Activated naive CD4-positive, alpha-beta T cell treated with anti-CD3 and anti-CD28 coated beads for 36 hours (primary cell): ENCODE results near the gene NACC1. TPM values are rescaled to one million over a fixed set of nuclear protein-coding genes. Genes with fewer than 3 reads are reported as not detected.
"Not testable (repeated sequence)": the region's sequence is repeated elsewhere in the genome, so short reads cannot be mapped to it uniquely, and the experiment has no call there.

Experiments used
- CTCF ChIA-PET: fragments of 350-600 bp; sonication (Branson Sonifier 250); formaldehyde crosslinking; loops from one replicate; lab custom pipeline; 2021; ENCODE audit warnings: antibody characterized with exemption; lab: Charles Lee
- DNase-seq: peaks from one replicate; pipeline ENCODE4 v3.0.0-alpha.2; 2020
- H3K27ac Mint-ChIP-seq: one replicate; pipeline ENCODE4 v1.8.0; 2021; ENCODE audit warnings: mild to moderate bottlenecking, mixed read lengths
- H3K27me3 Mint-ChIP-seq: one replicate; pipeline ENCODE4 v1.8.0; 2021; ENCODE audit warnings: low read depth, mixed read lengths
- H3K36me3 Mint-ChIP-seq: one replicate; pipeline ENCODE4 v1.8.0; 2021; ENCODE audit warnings: low read depth, mixed read lengths
- H3K4me1 Mint-ChIP-seq: one replicate; pipeline ENCODE4 v1.8.0; 2021; ENCODE audit warnings: low read depth, mixed read lengths
- H3K4me3 Mint-ChIP-seq: one replicate; pipeline ENCODE4 v1.8.0; 2021; ENCODE audit warnings: mild to moderate bottlenecking, moderate library complexity, mixed read lengths
- H3K9me3 Mint-ChIP-seq: one replicate; pipeline ENCODE4 v1.8.0; 2021; ENCODE audit warnings: mixed read lengths
- intact Hi-C: fragments of 100-400 bp; cut with micrococcal nuclease; formaldehyde crosslinking; loops from one replicate; pipeline ENCODE4 v1.15.1; 2023
- total RNA-seq, 2 experiments: library from RNA; stranded (reverse); gene quantifications; one replicate each; pipeline ENCODE4 v1.2.3, GENCODE V29; 2021

The NACC1 gene
- total RNA-seq, 2 experiments from 2014 or later = 41.3 to 45.0 TPM

GRCh38 chr19:13166151-13166550 is 48.1 kb downstream of the NACC1 start:
- DNase-seq, CTCF ChIA-PET, H3K36me3 Mint-ChIP-seq, H3K27me3 Mint-ChIP-seq, H3K9me3 Mint-ChIP-seq, H3K4me3 Mint-ChIP-seq: not testable (repeated sequence)
- H3K4me1 Mint-ChIP-seq = peaks cover 74% of the 10 kb centered on the region
- peak overlapping the region; percentile 97 for H3K27ac Mint-ChIP-seq
- intact Hi-C loops = loop anchor here (2.0 to 5.0 kb wide), 3 partner anchors 15 to 671 kb away; partner anchors contain the start of genes IER2 and STX10

DNA sequence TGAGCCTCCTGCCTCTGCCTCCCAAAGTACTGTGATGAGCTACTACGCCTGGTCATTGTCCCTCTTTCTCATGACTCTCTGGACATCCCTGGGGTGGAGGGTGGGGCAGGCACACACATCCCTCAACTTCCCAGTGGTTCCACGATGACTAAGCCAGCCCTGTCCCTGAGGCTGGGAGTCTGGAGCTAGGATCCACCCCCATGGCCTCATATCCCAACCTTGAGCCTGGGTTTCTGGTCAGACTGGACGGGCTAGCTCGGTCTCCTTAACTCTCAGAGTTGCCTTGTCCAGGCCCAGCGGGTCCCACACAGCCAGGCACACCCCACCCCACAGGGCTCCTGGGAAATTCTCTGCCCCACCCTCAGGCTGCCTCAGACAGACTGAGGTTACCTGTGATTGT is 51.7 kb downstream of the NACC1 start:
- CTCF ChIA-PET = interaction anchor here (0.9 to 2.3 kb wide), 5 partner anchors 9 to 25 kb away, joined by 3 to 9 read pairs (median 5); no protein-coding TSS in a partner anchor
- H3K36me3 Mint-ChIP-seq = peaks cover 3% of the 10 kb centered on the region
- no peaks in the 10 kb centered on the region for H3K27me3 Mint-ChIP-seq
- DNase-seq = no peak
- intact Hi-C loops = loop anchor here (5.0 kb wide), 2 partner anchors 563 to 668 kb away; no protein-coding TSS in a partner anchor
- peak overlapping the region; percentile 73 for H3K27ac Mint-ChIP-seq
- H3K4me3 Mint-ChIP-seq = no peak overlapping the region
- no peaks in the 10 kb centered on the region for H3K9me3 Mint-ChIP-seq
- H3K4me1 Mint-ChIP-seq = peaks cover 86% of the 10 kb centered on the region

DNA sequence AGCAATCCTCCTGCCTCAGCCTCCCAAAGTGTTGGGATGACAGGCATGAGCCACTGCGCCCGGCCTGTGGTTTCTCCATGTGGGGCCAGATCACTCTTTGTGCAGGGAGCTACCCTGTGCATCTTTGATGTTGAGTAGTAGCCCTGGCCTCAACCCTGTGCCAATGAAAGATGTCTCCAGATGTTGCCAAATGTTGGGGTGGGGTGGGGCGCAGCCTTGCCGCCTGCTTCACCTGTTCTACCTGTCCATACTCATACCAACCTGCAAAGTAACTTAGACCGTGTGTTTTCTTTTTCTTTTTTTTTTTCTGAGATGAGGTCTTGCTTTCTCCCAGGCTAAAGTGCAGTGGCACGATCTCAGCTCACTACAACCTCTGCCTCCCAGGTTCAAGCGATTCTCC is 53.1 kb downstream of the NACC1 start:
- H3K27me3 Mint-ChIP-seq = no peaks in the 10 kb centered on the region
- intact Hi-C loops = no loop called here
- H3K36me3 Mint-ChIP-seq = peaks cover 3% of the 10 kb centered on the region
- H3K4me1 Mint-ChIP-seq = peaks cover 73% of the 10 kb centered on the region
- peak overlapping the region; percentile 99 for H3K27ac Mint-ChIP-seq
- CTCF ChIA-PET = interaction anchor here (1.2 to 2.3 kb wide), 2 partner anchors 19 to 24 kb away, joined by 3 to 9 read pairs; no protein-coding TSS in a partner anchor
- peak overlapping the region; percentile 47 for H3K4me3 Mint-ChIP-seq
- H3K9me3 Mint-ChIP-seq = no peaks in the 10 kb centered on the region
- no peak for DNase-seq

- Mint-ChIP-seq H3K9me3 (no peaks in the 10 kb centered on the region), H3K27ac (peak overlapping the region; percentile 99), H3K4me3 (peak overlapping the region; percentile 90), H3K4me1 (peaks cover 60% of the 10 kb centered on the region), H3K27me3 (no peaks in the 10 kb centered on the region), H3K36me3 (peaks cover 3% of the 10 kb centered on the region)
- CTCF ChIA-PET = no interaction called here
- DNase-seq = peak; percentile 93
- intact Hi-C loops = loop anchor here (1.0 to 2.0 kb wide), 2 partner anchors 17 to 160 kb away; no protein-coding TSS in a partner anchor
Observed at GRCh38 chr19:13172346-13173138, 54.5 kb downstream of the NACC1 start.

DNA sequence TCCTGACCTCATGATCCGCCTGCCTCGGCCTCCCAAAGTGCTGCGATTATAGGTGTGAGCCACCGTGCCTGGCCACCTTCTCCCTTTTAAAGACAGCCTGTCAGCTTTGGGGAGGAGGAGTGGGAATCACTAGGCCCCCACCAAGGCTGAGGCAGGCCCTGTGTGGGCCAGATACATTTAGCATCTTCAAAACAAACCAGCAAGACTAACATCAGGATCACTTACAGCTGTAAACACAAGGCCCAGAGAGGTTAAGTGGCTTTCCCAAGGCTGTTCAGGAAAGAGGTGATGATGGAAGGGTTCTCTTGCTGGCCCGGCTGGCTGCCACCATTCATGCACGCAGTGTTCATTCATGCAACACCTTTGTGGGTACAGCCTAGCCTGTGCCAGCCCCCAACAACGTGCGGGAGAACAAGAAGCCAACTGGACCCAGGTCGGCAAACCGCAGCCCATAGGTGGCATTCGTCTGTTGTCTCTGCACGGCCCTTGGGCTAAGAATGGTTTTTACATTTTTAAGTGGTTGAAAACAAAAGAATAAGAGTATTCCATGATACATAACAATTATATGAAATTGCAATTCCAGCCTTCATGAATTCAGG is 55.2 kb downstream of the NACC1 start:
- H3K9me3 Mint-ChIP-seq = no peaks in the 10 kb centered on the region
- CTCF ChIA-PET = interaction anchor here (0.7 kb wide), 2 partner anchors 106 to 173 kb away, joined by 3 to 6 read pairs; no protein-coding TSS in a partner anchor
- peaks cover 57% of the 10 kb centered on the region for H3K4me1 Mint-ChIP-seq
- H3K36me3 Mint-ChIP-seq = peaks cover 3% of the 10 kb centered on the region
- no peak for DNase-seq
- intact Hi-C loops = loop anchor here (2.0 kb wide), 1 partner anchor 160 kb away; no protein-coding TSS in a partner anchor
- no peaks in the 10 kb centered on the region for H3K27me3 Mint-ChIP-seq
- H3K4me3 Mint-ChIP-seq = peak overlapping the region; percentile 90
- peak overlapping the region; percentile 99 for H3K27ac Mint-ChIP-seq

DNA sequence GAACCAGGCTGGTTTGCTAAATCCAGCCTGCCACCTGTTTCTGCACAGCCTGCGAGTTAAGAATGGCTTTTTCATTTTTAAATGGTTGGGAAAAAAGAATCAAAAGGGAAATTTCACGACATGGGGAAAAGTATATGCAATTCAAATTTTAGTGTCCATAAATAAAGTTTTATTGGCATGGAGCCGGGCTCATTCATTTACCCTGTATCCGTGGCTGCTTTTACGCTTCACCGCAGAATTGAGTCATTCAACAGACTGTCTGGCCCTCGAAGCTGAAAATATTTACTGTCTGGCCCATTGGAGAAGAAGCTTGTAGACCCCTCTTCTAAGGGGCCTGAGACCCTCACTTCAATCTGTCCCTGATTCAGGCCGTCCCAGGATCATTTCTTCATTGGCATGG is 58.3 kb downstream of the NACC1 start:
- CTCF ChIA-PET = interaction anchor here (0.6 to 0.9 kb wide), 3 partner anchors 17 to 1298 kb away, joined by 3 to 5 read pairs (median 3); partner anchors contain the start of gene NACC1
- H3K4me3 Mint-ChIP-seq = no peak overlapping the region
- intact Hi-C loops = no loop called here

GRCh38 chr19:13177584-13177983 is 59.5 kb downstream of the NACC1 start:
- DNase-seq, intact Hi-C loops, H3K27ac Mint-ChIP-seq: not testable (repeated sequence)

More for the DNA sequence above, 58.3 kb downstream of the NACC1 start:
- H3K9me3 Mint-ChIP-seq = no peaks in the 10 kb centered on the region
- H3K36me3 Mint-ChIP-seq = peaks cover 2% of the 10 kb centered on the region
- DNase-seq = no peak
- H3K27ac Mint-ChIP-seq = no peak overlapping the region
- H3K4me1 Mint-ChIP-seq = peaks cover 45% of the 10 kb centered on the region
- H3K27me3 Mint-ChIP-seq = no peaks in the 10 kb centered on the region

GRCh38 chr19:13178291-13178690 is 60.2 kb downstream of the NACC1 start:
- H3K27ac Mint-ChIP-seq, intact Hi-C loops, H3K27me3 Mint-ChIP-seq, DNase-seq, H3K9me3 Mint-ChIP-seq, H3K36me3 Mint-ChIP-seq, H3K4me3 Mint-ChIP-seq, CTCF ChIA-PET: not testable (repeated sequence)
- peaks cover 33% of the 10 kb centered on the region for H3K4me1 Mint-ChIP-seq

More at GRCh38 chr19:13177584-13177983, 59.5 kb downstream of the NACC1 start:
- H3K4me3 Mint-ChIP-seq, CTCF ChIA-PET, H3K9me3 Mint-ChIP-seq, H3K27me3 Mint-ChIP-seq, H3K36me3 Mint-ChIP-seq: not testable (repeated sequence)
- H3K4me1 Mint-ChIP-seq = peaks cover 40% of the 10 kb centered on the region

- DNase-seq = peak; percentile 36
- H3K36me3 Mint-ChIP-seq = no peaks in the 10 kb centered on the region
- no peaks in the 10 kb centered on the region for H3K27me3 Mint-ChIP-seq
- H3K9me3 Mint-ChIP-seq = no peaks in the 10 kb centered on the region
- H3K27ac Mint-ChIP-seq = peak overlapping the region; percentile 53
- CTCF ChIA-PET = interaction anchor here (1.4 to 3.2 kb wide), 3 partner anchors 12 to 216 kb away, joined by 3 to 23 read pairs (median 5); no protein-coding TSS in a partner anchor
- intact Hi-C loops = no loop called here
- H3K4me1 Mint-ChIP-seq = peaks cover 28% of the 10 kb centered on the region
- no peak overlapping the region for H3K4me3 Mint-ChIP-seq
Observed at GRCh38 chr19:13181747-13182388, 63.8 kb downstream of the NACC1 start.

GRCh38 chr19:13184926-13185325 is 66.9 kb downstream of the NACC1 start:
- H3K27ac Mint-ChIP-seq, intact Hi-C loops, H3K27me3 Mint-ChIP-seq, H3K4me3 Mint-ChIP-seq, DNase-seq, H3K9me3 Mint-ChIP-seq, H3K36me3 Mint-ChIP-seq: not testable (repeated sequence)
- CTCF ChIA-PET = interaction anchor here (1.3 to 1.7 kb wide), 2 partner anchors 11 to 30 kb away, joined by 3 to 9 read pairs; no protein-coding TSS in a partner anchor
- H3K4me1 Mint-ChIP-seq = peaks cover 38% of the 10 kb centered on the region

DNA sequence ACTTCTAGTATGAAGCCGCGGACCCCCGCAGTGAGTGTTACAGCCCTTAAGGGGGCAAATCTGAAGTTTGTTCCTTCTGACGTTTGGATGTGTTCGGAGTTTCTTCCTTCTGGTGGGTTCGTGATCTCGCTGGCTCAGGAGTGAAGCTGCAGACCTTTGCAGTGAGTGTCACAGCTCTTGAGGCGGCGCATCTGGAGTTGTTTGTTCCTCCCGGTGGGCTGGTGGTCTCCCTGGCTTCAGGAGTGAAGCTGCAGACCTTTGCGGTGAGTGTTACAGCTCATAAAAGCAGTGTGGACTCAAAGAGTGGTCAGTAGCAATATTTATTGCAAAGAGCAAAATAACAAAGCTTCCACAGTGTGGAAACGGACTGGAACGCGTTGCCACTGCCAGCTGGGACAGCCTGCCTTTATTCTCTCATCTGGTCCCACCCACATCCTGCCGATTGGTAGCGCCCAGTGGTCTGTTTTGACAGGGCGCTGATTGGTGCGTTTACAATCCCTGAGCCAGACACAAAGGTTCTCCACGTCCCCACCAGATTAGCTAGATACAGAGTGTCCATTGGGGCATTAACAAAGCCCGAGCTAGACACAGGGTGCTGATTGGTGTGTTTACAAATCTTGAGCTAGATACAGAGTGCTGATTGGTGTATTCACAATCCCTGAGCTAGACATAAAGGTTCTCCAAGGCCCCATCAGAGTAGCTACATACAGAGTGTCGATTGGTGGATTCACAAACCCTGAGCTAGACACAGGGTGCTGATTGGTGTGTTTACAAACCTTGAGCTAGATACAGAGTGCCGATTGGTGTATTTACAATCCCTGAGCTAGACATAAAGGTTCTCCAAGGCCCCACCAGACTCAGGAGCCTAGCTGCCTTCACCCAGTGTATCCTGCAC is 67.9 kb downstream of the NACC1 start:
- H3K4me1 Mint-ChIP-seq = peaks cover 30% of the 10 kb centered on the region
- CTCF ChIA-PET = interaction anchor here (0.5 to 1.7 kb wide), 4 partner anchors 8 to 303 kb away, joined by 3 to 9 read pairs (median 4); no protein-coding TSS in a partner anchor
- DNase-seq, H3K27ac Mint-ChIP-seq, H3K4me3 Mint-ChIP-seq, intact Hi-C loops, H3K27me3 Mint-ChIP-seq, H3K36me3 Mint-ChIP-seq, H3K9me3 Mint-ChIP-seq: not testable (repeated sequence)
